ENCODE measurements around the gene BDKRB2. TPM values are rescaled to one million over a fixed set of nuclear protein-coding genes. Genes with fewer than 3 reads are reported as not detected.

BDKRB2 gene
- total and polyA plus RNA-seq, 2 experiments from 2014 or later, result 12.4 to 14.4 TPM

- no peak overlapping the region for H3K4me3 ChIP-seq
- DNase-seq, result peak; percentile 57
- H3K27me3 ChIP-seq (replicated peaks; ENCODE audit: insufficient read depth), result no peaks in the 10 kb centered on the region
- in situ Hi-C loops (cut with MboI), result no loop called here
- H3K9me3 ChIP-seq (ENCODE audit: low read depth), result no peaks in the 10 kb centered on the region
- H3F3A ChIP-seq (ENCODE audit: insufficient read depth), result peaks cover 59% of the 10 kb centered on the region
- WGBS, 2 experiments (ENCODE audit: low coverage in 1 of 2, low lambda C conversion rate in 2 of 2, missing lambda C conversion rate in 2 of 2), result 50 to 51% methylated on average over 17 to 19 of the region's 19 CpGs
- peaks cover 1% of the 10 kb centered on the region; the same call in 1 of the 2 replicates for H3K79me2 ChIP-seq (ENCODE audit: insufficient read depth)
- H3K36me3 ChIP-seq (ENCODE audit: low read depth), result no peaks in the 10 kb centered on the region
- H3K9me2 ChIP-seq (ENCODE audit: insufficient read depth), result no peaks in the 10 kb centered on the region
- H3K4me1 ChIP-seq (ENCODE audit: insufficient read depth), result peaks cover 72% of the 10 kb centered on the region
- no peak for TF ChIP-seq EZH2phosphoT487 (IDR thresholded peaks at IDR 0.05; ENCODE audit: insufficient read depth, low read depth)
- no peak for TF ChIP-seq EZH2 (IDR thresholded peaks at IDR 0.05; ENCODE audit: insufficient read depth, poor library complexity, severe bottlenecking)
- H2AFZ ChIP-seq, result peak overlapping the region; percentile 7
- peak overlapping the region; percentile 42 for H3K4me2 ChIP-seq (ENCODE audit: unreplicated experiment)
- peak overlapping the region; percentile 43 for H3K9ac ChIP-seq
- peak overlapping the region; percentile 74 for H3K27ac ChIP-seq
- no peaks in the 10 kb centered on the region for H4K20me1 ChIP-seq (ENCODE audit: insufficient read depth)
Measured at GRCh38 chr14:96252323-96252998, 47.8 kb downstream of the BDKRB2 start.

- Histone ChIP-seq H3K9ac (peak overlapping the region; percentile 43), H3K4me2 (ENCODE audit: unreplicated experiment) (peak overlapping the region; percentile 42), H2AFZ (peak overlapping the region; percentile 7; the same call in 1 of the 2 replicates)
Measured at GRCh38 chr14:96252999-96253539, 48.4 kb downstream of the BDKRB2 start.

GRCh38 chr14:96254687-96255086 is 50.0 kb downstream of the BDKRB2 start:
- H3K4me3 ChIP-seq, result no peak overlapping the region
- in situ Hi-C loops (cut with MboI), result no loop called here
- peak overlapping the region; percentile 53 for H3K9ac ChIP-seq
- H2AFZ ChIP-seq, result no peak overlapping the region
- H4K20me1 ChIP-seq (ENCODE audit: insufficient read depth), result no peaks in the 10 kb centered on the region
- H3F3A ChIP-seq (ENCODE audit: insufficient read depth), result peaks cover 44% of the 10 kb centered on the region
- peaks cover 53% of the 10 kb centered on the region for H3K4me1 ChIP-seq (ENCODE audit: insufficient read depth)
- no peaks in the 10 kb centered on the region for H3K36me3 ChIP-seq (ENCODE audit: low read depth)
- 90 to 94% methylated on average over 11 of the region's 11 CpGs for WGBS, 2 experiments (ENCODE audit: low coverage in 1 of 2, low lambda C conversion rate in 2 of 2, missing lambda C conversion rate in 2 of 2)
- H3K27me3 ChIP-seq (replicated peaks; ENCODE audit: insufficient read depth), result no peaks in the 10 kb centered on the region
- no peaks in the 10 kb centered on the region for H3K9me2 ChIP-seq (ENCODE audit: insufficient read depth)
- TF ChIP-seq EZH2 (IDR thresholded peaks at IDR 0.05; ENCODE audit: insufficient read depth, poor library complexity, severe bottlenecking) (no peak), EZH2phosphoT487 (IDR thresholded peaks at IDR 0.05; ENCODE audit: insufficient read depth, low read depth) (no peak)
- peak overlapping the region; percentile 64 for H3K4me2 ChIP-seq (ENCODE audit: unreplicated experiment)
- H3K79me2 ChIP-seq (ENCODE audit: insufficient read depth), result peaks cover 24% of the 10 kb centered on the region
- peak overlapping the region; percentile 97 for H3K27ac ChIP-seq
- DNase-seq, result no peak
- H3K9me3 ChIP-seq (ENCODE audit: low read depth), result no peaks in the 10 kb centered on the region

More at GRCh38 chr14:96252999-96253539, 48.4 kb downstream of the BDKRB2 start:
- in situ Hi-C loops (cut with MboI), result no loop called here
- Histone ChIP-seq H3K9me2 (ENCODE audit: insufficient read depth) (no peaks in the 10 kb centered on the region), H3K79me2 (ENCODE audit: insufficient read depth) (peaks cover 7% of the 10 kb centered on the region), H3F3A (ENCODE audit: insufficient read depth) (peaks cover 53% of the 10 kb centered on the region), H3K27ac (peak overlapping the region; percentile 74), H4K20me1 (ENCODE audit: insufficient read depth) (no peaks in the 10 kb centered on the region), H3K4me3 (no peak overlapping the region), H3K4me1 (ENCODE audit: insufficient read depth) (peaks cover 67% of the 10 kb centered on the region), H3K36me3 (ENCODE audit: low read depth) (no peaks in the 10 kb centered on the region), H3K9me3 (ENCODE audit: low read depth) (no peaks in the 10 kb centered on the region), H3K27me3 (replicated peaks; ENCODE audit: insufficient read depth) (no peaks in the 10 kb centered on the region)
- 32 to 39% methylated on average over 9 of the region's 9 CpGs for WGBS, 2 experiments (ENCODE audit: low coverage in 1 of 2, low lambda C conversion rate in 2 of 2, missing lambda C conversion rate in 2 of 2)
- TF ChIP-seq EZH2phosphoT487 (IDR thresholded peaks at IDR 0.05; ENCODE audit: insufficient read depth, low read depth) (no peak), EZH2 (IDR thresholded peaks at IDR 0.05; ENCODE audit: insufficient read depth, poor library complexity, severe bottlenecking) (no peak)
- DNase-seq, result peak; percentile 95

GRCh38 chr14:96255501-96256366 is 51.1 kb downstream of the BDKRB2 start, which contains the start of gene BDKRB1:
Gene BDKRB1 (plus strand): TSS chr14:96256210. CDS start chr14:96263683, 7,473 bp downstream.
- Histone ChIP-seq H3K4me2 (ENCODE audit: unreplicated experiment) (peak within 1 kb of the TSS; percentile 64), H3K27me3 (replicated peaks; ENCODE audit: insufficient read depth) (no peaks in the 10 kb centered on the region), H2AFZ (no peak within 1 kb of the TSS), H3K79me2 (ENCODE audit: insufficient read depth) (peaks cover 26% of the 10 kb centered on the region), H3K36me3 (ENCODE audit: low read depth) (no peaks in the 10 kb centered on the region), H3F3A (ENCODE audit: insufficient read depth) (peaks cover 44% of the 10 kb centered on the region), H3K9me3 (ENCODE audit: low read depth) (no peaks in the 10 kb centered on the region), H3K4me1 (ENCODE audit: insufficient read depth) (peaks cover 54% of the 10 kb centered on the region), H3K27ac (peak within 1 kb of the TSS; percentile 97), H3K4me3 (peak within 1 kb of the TSS; percentile 59), H4K20me1 (ENCODE audit: insufficient read depth) (no peaks in the 10 kb centered on the region), H3K9ac (peak within 1 kb of the TSS; percentile 80), H3K9me2 (ENCODE audit: insufficient read depth) (no peaks in the 10 kb centered on the region)
- in situ Hi-C loops (cut with MboI), result no loop called here
- 26 to 27% methylated on average over 12 of the region's 12 CpGs for WGBS, 2 experiments (ENCODE audit: low coverage in 1 of 2, low lambda C conversion rate in 2 of 2, missing lambda C conversion rate in 2 of 2)
- DNase-seq, result peak; percentile 93
- TF ChIP-seq EZH2phosphoT487 (IDR thresholded peaks at IDR 0.05; ENCODE audit: insufficient read depth, low read depth) (no peak), EZH2 (IDR thresholded peaks at IDR 0.05; ENCODE audit: insufficient read depth, poor library complexity, severe bottlenecking) (no peak)

All from GM23248 (cell line).